Body of pancreas (tissue), 4 donors: ENCODE measurements around the gene RSPO1.

ENCODE experiments used
- POLR2A ChIP-seq, 3 donors: fragments of 450-650 bp; IDR thresholded peaks; one replicate each; pipeline ENCODE4 v1.6.1; 2016; ENCODE audit warnings: antibody characterized with exemption in 3 of 3, mild to moderate bottlenecking in 2 of 3
- TF ChIP-seq, protein P1 (sequence below), 7 experiments: fragments of 450-650 bp in 4 of 7; fragments of 200-600 bp in 3 of 7; sonication (generic) in 3 of 7; IDR thresholded peaks; one replicate each; pipeline ENCODE4 v1.5.1; 2016 to 2019; ENCODE audit warnings: antibody characterized with exemption in 7 of 7

DNA sequence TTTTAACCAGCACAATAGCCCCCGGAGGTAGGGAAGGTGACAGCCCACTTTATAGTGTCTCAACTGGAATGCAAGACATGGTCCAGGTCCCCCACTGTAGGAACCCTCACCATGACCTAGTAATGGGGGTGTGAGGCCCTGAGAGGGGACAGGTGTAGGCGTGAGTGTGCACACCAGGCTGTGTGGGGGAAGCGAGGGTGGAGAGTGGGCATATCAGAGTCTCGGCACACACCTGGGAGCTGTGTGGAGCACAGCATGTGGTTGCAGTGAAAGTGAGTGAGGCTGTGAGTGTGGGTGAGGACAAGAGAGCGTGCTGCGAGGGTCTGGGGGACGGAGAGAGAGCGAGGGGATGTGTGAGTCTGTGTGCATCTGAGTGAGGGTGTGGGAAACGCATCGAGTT is 17.1 kb upstream of the RSPO1 start:
- no peak for TF ChIP-seq POLR2A (IDR thresholded peaks at IDR 0.05)
- TF ChIP-seq, protein P1, sequence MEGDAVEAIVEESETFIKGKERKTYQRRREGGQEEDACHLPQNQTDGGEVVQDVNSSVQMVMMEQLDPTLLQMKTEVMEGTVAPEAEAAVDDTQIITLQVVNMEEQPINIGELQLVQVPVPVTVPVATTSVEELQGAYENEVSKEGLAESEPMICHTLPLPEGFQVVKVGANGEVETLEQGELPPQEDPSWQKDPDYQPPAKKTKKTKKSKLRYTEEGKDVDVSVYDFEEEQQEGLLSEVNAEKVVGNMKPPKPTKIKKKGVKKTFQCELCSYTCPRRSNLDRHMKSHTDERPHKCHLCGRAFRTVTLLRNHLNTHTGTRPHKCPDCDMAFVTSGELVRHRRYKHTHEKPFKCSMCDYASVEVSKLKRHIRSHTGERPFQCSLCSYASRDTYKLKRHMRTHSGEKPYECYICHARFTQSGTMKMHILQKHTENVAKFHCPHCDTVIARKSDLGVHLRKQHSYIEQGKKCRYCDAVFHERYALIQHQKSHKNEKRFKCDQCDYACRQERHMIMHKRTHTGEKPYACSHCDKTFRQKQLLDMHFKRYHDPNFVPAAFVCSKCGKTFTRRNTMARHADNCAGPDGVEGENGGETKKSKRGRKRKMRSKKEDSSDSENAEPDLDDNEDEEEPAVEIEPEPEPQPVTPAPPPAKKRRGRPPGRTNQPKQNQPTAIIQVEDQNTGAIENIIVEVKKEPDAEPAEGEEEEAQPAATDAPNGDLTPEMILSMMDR (IDR thresholded peaks at IDR 0.05): no peak
